Common myeloid progenitor, CD34-positive (primary cell): ENCODE results near the gene GRID1.
A peak's percentile ranks its signal among the peaks of the same experiment; 100 is the strongest.
"Not testable (repeated sequence)": the region's sequence is repeated elsewhere in the genome, so short reads cannot be mapped to it uniquely, and the experiment has no call there.

Source experiments
- CTCF ChIA-PET: fragments of 350-600 bp; sonication (Branson Sonifier 250); formaldehyde crosslinking; loops from one replicate; lab custom pipeline; 2021; ENCODE audit warnings: antibody characterized with exemption; lab: Charles Lee
- POLR2A ChIA-PET: fragments of 350-600 bp; sonication (Branson Sonifier 250); formaldehyde crosslinking; loops from one replicate; lab custom pipeline; 2021; ENCODE audit warnings: antibody characterized with exemption; lab: Charles Lee
- DNase-seq, 3 donors: peaks; one replicate each; pipeline versions ENCODE4 v3.0.0 to v3.0.0-alpha.2; 2013
- H3K27ac ChIP-seq, 2 experiments: 1 replicate in 1 of 2; 2 replicates in 1 of 2; pipeline ENCODE4 v1.7.0; 2013; ENCODE audit warnings: inconsistent platforms in 2 of 2, low read length in 2 of 2, mild to moderate bottlenecking in 2 of 2, low read depth in 1 of 2, moderate library complexity in 1 of 2; ENCODE audit not compliant: severe bottlenecking in 2 of 2, insufficient read depth in 1 of 2, poor library complexity in 1 of 2
- H3K27me3 ChIP-seq, 5 experiments: replicated peaks in 2 of 5; 1 replicate in 3 of 5; 2 replicates in 2 of 5; pipeline versions ENCODE4 v1.6.1 to v1.7.0; 2013; ENCODE audit warnings: low read length in 4 of 5, mild to moderate bottlenecking in 2 of 5, moderate library complexity in 2 of 5, inconsistent platforms in 1 of 5; ENCODE audit not compliant: insufficient read depth in 5 of 5, control insufficient read depth in 4 of 5
- H3K36me3 ChIP-seq, 4 experiments: 1 replicate in 2 of 4; 2 replicates in 2 of 4; pipeline versions ENCODE4 v1.6.1 to v1.7.0; 2013; ENCODE audit warnings: low read length in 3 of 4, control low read depth in 1 of 4, mild to moderate bottlenecking in 1 of 4; ENCODE audit not compliant: control insufficient read depth in 4 of 4, insufficient read depth in 4 of 4
- H3K4me1 ChIP-seq, 4 experiments: 1 replicate in 3 of 4; 2 replicates in 1 of 4; pipeline versions ENCODE4 v1.6.1 to v1.7.1; 2013; ENCODE audit warnings: low read length in 3 of 4, mild to moderate bottlenecking in 3 of 4, control low read depth in 1 of 4, inconsistent platforms in 1 of 4, moderate library complexity in 1 of 4; ENCODE audit not compliant: control insufficient read depth in 4 of 4, insufficient read depth in 4 of 4; ENCODE audit errors: control extremely low read depth in 1 of 4
- H3K4me3 ChIP-seq, 7 experiments: 1 replicate in 4 of 7; 2 replicates in 3 of 7; pipeline versions ENCODE4 v1.5.1 to v1.7.0; 2013; ENCODE audit warnings: mild to moderate bottlenecking in 7 of 7, low read length in 6 of 7, moderate library complexity in 6 of 7, inconsistent platforms in 2 of 7, low read depth in 2 of 7, control low read depth in 1 of 7; ENCODE audit not compliant: insufficient read depth in 4 of 7, control insufficient read depth in 1 of 7; ENCODE audit errors: extremely low read depth in 1 of 7
- H3K9me3 ChIP-seq, 5 experiments: 1 replicate in 4 of 5; 2 replicates in 1 of 5; pipeline versions ENCODE4 v1.6.1 to v1.7.1; 2013; ENCODE audit warnings: low read length in 4 of 5, mild to moderate bottlenecking in 2 of 5, inconsistent platforms in 1 of 5, low read depth in 1 of 5, moderate library complexity in 1 of 5; ENCODE audit not compliant: control insufficient read depth in 4 of 5, insufficient read depth in 2 of 5; ENCODE audit errors: control extremely low read depth in 1 of 5
- WGBS: methylation state at CpG from one replicate; pipeline ENCODE4 v1.1.5; 2013; ENCODE audit not compliant: insufficient coverage; 5-methylcytosine and 5-hydroxymethylcytosine counted together

The GRID1 gene

DNA sequence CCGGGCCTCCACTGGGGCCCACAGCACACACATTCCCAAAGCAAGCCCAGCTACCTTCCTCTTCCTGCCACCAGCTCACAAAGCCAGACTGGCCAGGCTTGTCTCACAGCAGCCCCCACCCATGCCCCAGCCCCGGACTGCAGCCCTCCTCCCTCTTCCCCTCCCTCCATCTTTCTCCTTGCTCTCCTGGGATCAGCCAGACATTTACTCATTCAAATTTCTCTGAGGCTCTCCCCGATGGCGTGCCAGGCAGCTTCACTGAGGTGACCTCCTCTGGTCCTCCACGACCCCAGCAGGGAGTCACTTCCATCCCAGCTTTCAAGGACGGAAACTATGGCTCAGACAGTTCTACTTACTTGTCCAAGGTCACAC lies 187.5 kb downstream of the GRID1 start:
- CTCF ChIA-PET = no interaction called here
- no peak for DNase-seq
- H3K4me3 ChIP-seq = no peak overlapping the region
- H3K27ac ChIP-seq = no peak overlapping the region
- POLR2A ChIA-PET = no interaction called here
- H3K9me3 ChIP-seq = no peaks in the 10 kb centered on the region
- 93% methylated on average over 4 of the region's 6 CpGs for WGBS
- H3K4me1 ChIP-seq = no peaks in the 10 kb centered on the region
- peaks cover 0 to 2% (median 0%) of the 10 kb centered on the region in 5 experiments for H3K27me3 ChIP-seq
- H3K36me3 ChIP-seq = no peaks in the 10 kb centered on the region

DNA sequence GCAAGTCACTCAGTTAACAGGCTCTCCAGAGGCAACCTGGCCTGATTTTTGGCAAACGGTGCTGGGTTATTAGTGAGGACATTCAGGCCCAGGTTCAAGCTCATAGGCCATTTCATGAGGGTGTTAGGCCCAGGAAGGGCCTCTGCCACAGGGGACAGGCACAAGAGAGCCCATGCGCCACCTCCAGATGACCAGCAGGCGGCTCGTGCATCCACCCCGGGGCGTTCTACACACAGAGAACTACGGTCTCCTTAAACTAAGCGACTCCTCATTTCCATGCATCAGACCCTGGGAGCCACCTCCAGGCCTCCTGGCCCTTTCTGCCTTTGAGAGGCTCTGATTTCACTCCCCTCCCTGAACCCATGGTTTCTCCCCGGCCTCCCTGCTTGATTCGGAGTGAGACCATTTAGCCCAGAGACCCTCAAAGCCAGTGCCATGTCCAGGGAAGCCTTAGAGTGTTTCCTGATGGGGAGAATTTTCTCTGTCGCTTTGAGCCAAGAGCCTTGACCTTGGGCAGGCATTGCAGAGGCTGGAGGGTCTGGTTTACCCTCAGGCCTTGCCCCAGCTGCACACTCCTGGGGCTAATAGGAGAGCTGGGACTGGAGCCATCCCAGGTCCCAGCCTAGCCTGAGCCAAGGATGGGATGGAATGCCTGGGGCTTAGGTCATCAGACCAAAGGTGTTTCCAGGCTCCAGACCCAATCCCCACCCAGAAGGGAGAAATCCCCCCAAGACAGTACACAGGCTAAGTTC lies 188.0 kb downstream of the GRID1 start:
- Histone ChIP-seq H3K4me1 (no peaks in the 10 kb centered on the region), H3K9me3 (no peaks in the 10 kb centered on the region), H3K27me3 (peaks cover 0 to 2% (median 0%) of the 10 kb centered on the region in 5 experiments), H3K36me3 (no peaks in the 10 kb centered on the region), H3K4me3 (peak overlapping the region in 1 of 7 experiments; percentile 5), H3K27ac (no peak overlapping the region)
- ChIA-PET CTCF (no interaction called here), POLR2A (no interaction called here)
- 74% methylated on average over 7 of the region's 11 CpGs for WGBS
- DNase-seq = peak in 2 of 3 donors; percentile 2 to 6

DNA sequence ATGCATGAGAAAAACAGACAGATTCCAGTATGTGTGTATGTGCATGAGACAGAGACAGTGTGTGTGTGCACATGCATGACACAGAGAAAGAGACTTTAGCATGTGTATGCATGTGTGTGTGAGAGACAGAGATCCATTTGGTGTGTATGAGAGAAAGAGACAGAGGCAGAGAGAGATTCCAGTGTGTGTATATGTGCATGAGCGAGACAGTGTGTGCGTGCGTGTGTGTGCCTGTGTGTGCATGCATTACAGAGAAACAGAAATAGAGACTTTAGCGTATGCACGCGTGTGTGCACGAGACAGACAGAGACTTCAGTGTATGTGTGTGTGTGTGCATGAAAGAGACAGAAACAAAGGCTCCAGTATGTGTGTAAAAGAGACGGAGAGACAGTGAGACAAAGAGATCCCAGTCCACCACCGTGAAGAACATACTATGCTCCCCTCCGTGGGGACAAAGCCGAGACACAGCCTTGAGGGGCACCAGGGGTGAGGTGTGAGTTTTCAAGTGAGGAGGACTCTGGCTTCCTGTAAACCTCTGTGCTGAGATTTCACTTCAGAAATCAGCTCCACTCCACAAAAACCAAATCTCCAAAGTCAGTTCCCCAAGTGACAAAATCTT lies 188.9 kb downstream of the GRID1 start:
- H3K27me3 ChIP-seq = peaks cover 0 to 2% (median 0%) of the 10 kb centered on the region in 5 experiments
- no peak overlapping the region for H3K27ac ChIP-seq
- WGBS = 97% methylated on average over 11 of the region's 11 CpGs
- H3K4me3 ChIP-seq = no peak overlapping the region
- H3K36me3 ChIP-seq = no peaks in the 10 kb centered on the region
- no peak for DNase-seq
- no peaks in the 10 kb centered on the region for H3K4me1 ChIP-seq
- ChIA-PET POLR2A (no interaction called here), CTCF (no interaction called here)
- no peaks in the 10 kb centered on the region for H3K9me3 ChIP-seq

DNA sequence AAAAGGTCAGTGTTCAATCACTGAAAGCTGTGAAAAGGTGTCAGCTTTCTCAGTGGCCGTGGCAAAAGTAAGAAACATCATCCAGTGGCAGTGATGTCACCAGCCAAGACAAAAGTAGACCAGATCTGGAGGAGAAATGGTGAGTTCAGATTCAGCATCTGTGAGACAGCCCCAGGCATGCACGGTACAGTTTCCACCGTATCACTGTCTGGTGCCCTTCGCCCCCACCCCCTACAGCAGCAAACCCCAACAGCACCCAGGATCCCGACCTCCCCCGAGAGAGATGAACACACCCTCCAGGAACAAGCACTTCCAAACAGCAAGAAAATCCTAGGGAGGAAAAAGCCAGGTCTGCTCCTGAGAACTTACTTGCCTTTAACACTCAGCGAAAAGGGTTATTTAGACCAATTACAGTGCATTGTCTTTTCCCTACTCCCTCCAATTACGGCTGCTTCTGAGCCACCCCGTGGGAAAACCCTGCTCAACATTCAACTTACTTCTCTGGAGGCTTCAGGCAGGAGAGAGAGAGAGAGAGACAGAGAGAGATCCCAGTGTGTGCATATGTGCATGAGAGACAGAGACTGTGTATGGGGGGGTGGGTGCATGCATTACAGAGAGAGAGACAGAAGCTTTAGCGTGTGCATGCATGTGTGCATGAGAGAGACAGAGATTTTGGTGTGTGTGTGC lies 189.6 kb downstream of the GRID1 start:
- Histone ChIP-seq H3K4me1 (peaks cover 0 to 4% (median 0%) of the 10 kb centered on the region in 4 experiments), H3K36me3 (no peaks in the 10 kb centered on the region), H3K27me3 (peaks cover 0 to 2% (median 0%) of the 10 kb centered on the region in 5 experiments), H3K27ac (no peak overlapping the region), H3K9me3 (no peaks in the 10 kb centered on the region), H3K4me3 (no peak overlapping the region)
- POLR2A ChIA-PET = no interaction called here
- CTCF ChIA-PET = no interaction called here
- WGBS = 100% methylated on average over 3 of the region's 10 CpGs
- no peak for DNase-seq

DNA sequence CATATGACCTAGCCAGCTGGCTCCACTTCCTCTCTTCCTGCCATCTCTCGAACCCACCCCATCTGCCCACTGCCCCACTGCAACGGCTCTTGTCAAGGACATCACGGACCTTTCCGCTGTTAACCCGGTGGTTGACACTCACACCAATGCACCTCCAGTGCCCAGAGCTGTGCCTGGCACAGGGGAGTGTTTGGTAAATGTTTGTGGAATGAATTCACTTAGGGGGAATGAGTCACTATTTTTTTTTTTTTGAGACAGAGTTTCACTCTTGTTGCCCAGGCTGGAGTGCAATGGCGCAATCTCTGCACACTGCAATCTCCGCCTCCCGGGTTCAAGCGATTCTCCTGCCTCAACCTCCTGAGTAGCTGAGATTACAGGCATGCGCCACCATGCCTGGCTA lies 191.1 kb downstream of the GRID1 start:
- H3K36me3 ChIP-seq, POLR2A ChIA-PET, H3K27ac ChIP-seq, H3K4me3 ChIP-seq, H3K27me3 ChIP-seq, DNase-seq, H3K9me3 ChIP-seq: not testable (repeated sequence)
- peaks cover 0 to 19% (median 11%) of the 10 kb centered on the region in 4 experiments for H3K4me1 ChIP-seq
- CTCF ChIA-PET = interaction anchor here (0.8 kb wide), 1 partner anchor 9 kb away, joined by 3 read pairs; no protein-coding TSS in a partner anchor
- 96% methylated on average over 7 of the region's 10 CpGs for WGBS

DNA sequence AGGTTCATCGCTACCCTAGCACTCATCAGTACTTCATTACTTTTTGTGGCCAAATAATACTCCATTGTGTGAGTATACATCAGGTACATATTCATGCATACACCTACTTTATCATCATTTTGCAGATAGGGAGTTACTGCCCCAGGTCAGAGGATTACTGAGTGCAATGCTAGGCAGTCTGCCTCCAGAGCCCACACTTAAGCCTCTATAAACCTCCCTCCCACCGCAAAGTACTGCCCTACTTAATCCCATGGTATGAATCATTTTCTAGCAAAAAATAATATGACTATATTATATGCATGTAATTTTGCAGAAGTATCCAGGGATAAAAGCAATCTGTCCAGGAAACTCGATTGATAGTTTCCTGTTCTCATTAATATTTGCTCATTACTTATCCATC lies 194.3 kb downstream of the GRID1 start:
- DNase-seq = no peak
- H3K4me3 ChIP-seq = no peak overlapping the region
- CTCF ChIA-PET = no interaction called here

More for the DNA sequence above, 194.3 kb downstream of the GRID1 start:
- Histone ChIP-seq H3K9me3 (no peaks in the 10 kb centered on the region), H3K36me3 (no peaks in the 10 kb centered on the region), H3K4me1 (peaks cover 0 to 39% (median 18%) of the 10 kb centered on the region in 4 experiments), H3K27me3 (no peaks in the 10 kb centered on the region), H3K27ac (no peak overlapping the region)
- POLR2A ChIA-PET = no interaction called here
- WGBS = 83% methylated on average over 1 of the region's 3 CpGs
